HCT116 (cell line): ENCODE data around the gene LELP1. TPM values are rescaled to one million over a fixed set of nuclear protein-coding genes. Genes with fewer than 3 reads are reported as not detected.

ENCODE experiments used
- ATAC-seq: fragments of 200-7000 bp; cut with Tn5 transposase; 2 replicates; pipeline ENCODE4 v1.9.1; 2020; ENCODE audit warnings: mild to moderate bottlenecking, moderate library complexity
- BruUV-seq: library from RNA; stranded (reverse); fragments of 400-500 nt; replicated peaks from 2 replicates; lab custom pipeline; 2021; lab: Mats Ljungman, UMichigan
- CTCF ChIA-PET: fragments of 300-600 bp; sonication (Branson Sonifier 250); formaldehyde crosslinking; loops from one replicate; lab custom pipeline; 2021; ENCODE audit warnings: antibody characterized with exemption; lab: Charles Lee
- POLR2A ChIA-PET: fragments of 300-600, 350-600 bp; sonication (Branson Sonifier 250); formaldehyde crosslinking; loops from one replicate; lab custom pipeline; 2021; ENCODE audit warnings: antibody characterized with exemption; lab: Charles Lee
- RAD21 ChIA-PET, 2 experiments: fragments of 300-600 bp; sonication (Branson Sonifier 250); formaldehyde crosslinking; loops; one replicate each; lab custom pipeline; 2023; ENCODE audit warnings: low total read pairs in 2 of 2; ENCODE audit not compliant: uncharacterized antibody in 2 of 2, unreplicated experiment in 2 of 2, low non-redundant PET in 1 of 2; lab: Charles Lee
- DNase-seq: peaks from one replicate; pipeline ENCODE4 v3.0.0-alpha.2; 2010; ENCODE audit warnings: low read depth, low spot score
- H2AFZ ChIP-seq: fragments of 200-600 bp; shearing (Covaris generic), sonication (generic); 2 replicates; pipeline ENCODE4 v1.6.1; 2017; ENCODE audit warnings: low read depth, mixed run types, mixed read lengths, antibody characterized with exemption, low read length; ENCODE audit not compliant: poor library complexity, severe bottlenecking
- H3K27ac ChIP-seq: 2 replicates; pipeline ENCODE4 v1.5.1; 2012; ENCODE audit warnings: low read depth, low read length
- H3K27me3 ChIP-seq: fragments of 200-600 bp; sonication (generic); 2 replicates; pipeline ENCODE4 v1.6.1; 2016; ENCODE audit warnings: mixed run types, low read length, mixed read lengths; ENCODE audit not compliant: insufficient read depth
- H3K36me3 ChIP-seq, 2 experiments: fragments of 200-500 bp in 1 of 2; fragments of 200-600 bp in 1 of 2; sonication (Bioruptor generic) in 1 of 2; sonication (generic) in 1 of 2; 2 replicates each; pipeline versions ENCODE4 v1.5.1 to v1.6.1; 2014 to 2016; ENCODE audit warnings: low read length in 2 of 2, inconsistent platforms in 1 of 2, mixed read lengths in 1 of 2, mixed run types in 1 of 2; ENCODE audit not compliant: insufficient read depth in 2 of 2, control insufficient read depth in 1 of 2
- H3K4me1 ChIP-seq, 2 experiments: fragments of 200-600 bp in 1 of 2; sonication (generic) in 1 of 2; 2 replicates each; pipeline versions ENCODE4 v1.5.1 to v1.6.1; 2012 to 2017; ENCODE audit warnings: low read length in 2 of 2, inconsistent platforms in 1 of 2, mild to moderate bottlenecking in 1 of 2, mixed read lengths in 1 of 2, mixed run types in 1 of 2, moderate library complexity in 1 of 2; ENCODE audit not compliant: insufficient read depth in 2 of 2, control insufficient read depth in 1 of 2
- H3K4me2 ChIP-seq: fragments of 200-600 bp; sonication (generic); 2 replicates; pipeline ENCODE4 v1.6.1; 2017; ENCODE audit warnings: mixed run types, low read length, mixed read lengths
- H3K4me3 ChIP-seq, 2 experiments: fragments of 200-600 bp in 1 of 2; sonication (generic) in 1 of 2; replicated peaks in 1 of 2; 2 replicates each; pipeline ENCODE4 v1.5.1; 2011 to 2016; ENCODE audit warnings: low read length in 2 of 2, control low read depth in 1 of 2, low read depth in 1 of 2, mild to moderate bottlenecking in 1 of 2, mixed read lengths in 1 of 2, mixed run types in 1 of 2
- H3K79me2 ChIP-seq: fragments of 200-600 bp; sonication (generic); 2 replicates; pipeline ENCODE4 v1.6.1; 2017; ENCODE audit warnings: mild to moderate bottlenecking, mixed run types, low read length, moderate library complexity, mixed read lengths; ENCODE audit not compliant: insufficient read depth
- H3K9ac ChIP-seq: fragments of 200-600 bp; sonication (generic); 2 replicates; pipeline ENCODE4 v1.6.1; 2016; ENCODE audit warnings: low read length, mixed read lengths
- H3K9me2 ChIP-seq: fragments of 200-600 bp; sonication (generic), shearing (Covaris generic); 2 replicates; pipeline ENCODE4 v1.6.1; 2017; ENCODE audit warnings: mixed run types, mild to moderate bottlenecking, moderate library complexity; ENCODE audit not compliant: insufficient read depth
- H3K9me3 ChIP-seq, 2 experiments: fragments of 200-500 bp in 1 of 2; fragments of 200-600 bp in 1 of 2; sonication (Bioruptor generic) in 1 of 2; sonication (generic) in 1 of 2; 2 replicates each; pipeline ENCODE4 v1.6.1; 2014 to 2017; ENCODE audit warnings: low read length in 2 of 2, mixed read lengths in 2 of 2, inconsistent platforms in 1 of 2, low read depth in 1 of 2, mild to moderate bottlenecking in 1 of 2, mixed run types in 1 of 2, moderate library complexity in 1 of 2; ENCODE audit not compliant: control insufficient read depth in 1 of 2, insufficient read depth in 1 of 2
- H4K20me1 ChIP-seq: fragments of 200-600 bp; sonication (generic), shearing (Covaris generic); 2 replicates; pipeline ENCODE4 v1.6.1; 2017; ENCODE audit warnings: mixed run types, mild to moderate bottlenecking, moderate library complexity; ENCODE audit not compliant: insufficient read depth
- ATF3 ChIP-seq: IDR thresholded peaks from 2 replicates; pipeline ENCODE4 v1.6.1; 2012
- CEBPB ChIP-seq: IDR thresholded peaks from 2 replicates; pipeline ENCODE4 v1.6.1; 2012; ENCODE audit warnings: low read depth
- CTCF ChIP-seq, 3 experiments: fragments of 200-600 bp in 1 of 3; sonication (generic) in 1 of 3; IDR thresholded peaks in 2 of 3; conservative IDR thresholded peaks in 1 of 3; 2 replicates each; pipeline ENCODE4 v1.5.1; 2012 to 2017; ENCODE audit warnings: low read depth in 2 of 3, low read length in 2 of 3, antibody characterized with exemption in 1 of 3, borderline replicate concordance in 1 of 3, control low read depth in 1 of 3, mild to moderate bottlenecking in 1 of 3, mixed read lengths in 1 of 3, mixed run types in 1 of 3, moderate library complexity in 1 of 3; ENCODE audit not compliant: insufficient read depth in 1 of 3
- EGR1 ChIP-seq: IDR thresholded peaks from 2 replicates; pipeline ENCODE4 v1.6.1; 2012; ENCODE audit warnings: low read depth
- ELF1 ChIP-seq: IDR thresholded peaks from 2 replicates; pipeline ENCODE4 v1.6.1; 2012; ENCODE audit warnings: low read depth, borderline replicate concordance
- FOSL1 ChIP-seq: IDR thresholded peaks from 2 replicates; pipeline ENCODE4 v1.6.1; 2012; ENCODE audit warnings: low read depth
- MAX ChIP-seq: IDR thresholded peaks from 2 replicates; pipeline ENCODE4 v1.6.1; 2012
- RAD21 ChIP-seq: IDR thresholded peaks from 2 replicates; pipeline ENCODE4 v1.6.1; 2012; ENCODE audit warnings: low read depth, mild to moderate bottlenecking
- REST ChIP-seq: IDR thresholded peaks from 2 replicates; pipeline ENCODE4 v1.6.1; 2012; ENCODE audit warnings: low read depth
- SP1 ChIP-seq: IDR thresholded peaks from 2 replicates; pipeline ENCODE4 v1.6.1; 2012; ENCODE audit warnings: low read depth
- TCF7L2 ChIP-seq: IDR thresholded peaks from 2 replicates; pipeline ENCODE4 v1.7.0; 2011; ENCODE audit warnings: borderline replicate concordance, inconsistent platforms; ENCODE audit not compliant: insufficient read depth, insufficient read length; ENCODE audit errors: extremely low read depth
- ZFX ChIP-seq: fragments of 450-650 bp; IDR thresholded peaks from 2 replicates; pipeline ENCODE4 v1.6.1; 2017
- ZNF274 ChIP-seq: fragments of 200-500 bp; sonication (Bioruptor generic); IDR thresholded peaks from 2 replicates; pipeline ENCODE4 v1.6.1; 2014; ENCODE audit warnings: mild to moderate bottlenecking, low read depth, low read length, inconsistent platforms
- intact Hi-C: fragments of 100-400 bp; cut with micrococcal nuclease; formaldehyde crosslinking; loops from 2 replicates; pipeline ENCODE4 v1.10.0; 2022
- total RNA-seq: library from RNA; stranded (reverse); gene quantifications from one replicate; pipeline ENCODE4 v1.2.1, GENCODE V29; 2021; ENCODE audit not compliant: unreplicated experiment

The LELP1 gene
- total RNA-seq, 1 experiment from 2014 or later = not detected

- Histone ChIP-seq H3K9me3 (no peaks in the 10 kb centered on the region), H3K9me2 (no peaks in the 10 kb centered on the region), H3K79me2 (no peaks in the 10 kb centered on the region), H3K27me3 (peaks cover 82% of the 10 kb centered on the region), H2AFZ (no peak overlapping the region), H3K9ac (no peak overlapping the region), H3K27ac (no peak overlapping the region), H3K4me1 (no peaks in the 10 kb centered on the region)
- POLR2A ChIA-PET = no interaction called here
- intact Hi-C loops = no loop called here
- CTCF ChIA-PET = no interaction called here
- no TSS peak for BruUV-seq
- RAD21 ChIA-PET = no interaction called here
- TF ChIP-seq ATF3 (no peak), RAD21 (no peak), REST (no peak)
- TF ChIP-seq, all 23 proteins: peak for 0
- DNase-seq (no peak), ATAC-seq (no peak)
- no peak overlapping the region for H3K4me3 ChIP-seq
- no peak overlapping the region for H3K4me2 ChIP-seq
- H4K20me1 ChIP-seq = no peaks in the 10 kb centered on the region
- no peaks in the 10 kb centered on the region for H3K36me3 ChIP-seq
Measured at GRCh38 chr1:153202006-153202405, 1.2 kb upstream of the LELP1 start.

- Histone ChIP-seq H2AFZ (no peak overlapping the region), H3K9ac (no peak overlapping the region), H3K27ac (no peak overlapping the region), H3K36me3 (no peaks in the 10 kb centered on the region), H3K27me3 (peaks cover 66% of the 10 kb centered on the region), H3K9me3 (no peaks in the 10 kb centered on the region), H3K79me2 (no peaks in the 10 kb centered on the region), H4K20me1 (no peaks in the 10 kb centered on the region), H3K4me3 (no peak overlapping the region), H3K4me1 (no peaks in the 10 kb centered on the region), H3K4me2 (no peak overlapping the region), H3K9me2 (no peaks in the 10 kb centered on the region)
- ChIA-PET RAD21 (no interaction called here), CTCF (no interaction called here), POLR2A (no interaction called here)
- BruUV-seq = no TSS peak
- ATAC-seq (no peak), DNase-seq (no peak)
- TF ChIP-seq MAX (no peak), SP1 (no peak), ZFX (no peak), EGR1 (no peak), ELF1 (no peak), ZNF274 (no peak), CTCF (IDR thresholded peaks at IDR 0.05 in 2 of 3, conservative IDR thresholded peaks at IDR 0.05 in 1 of 3; ENCODE audit: borderline replicate concordance in 1 of 3, insufficient read depth in 1 of 3, low read depth in 2 of 3, low read length in 2 of 3) (no peak), ATF3 (no peak), FOSL1 (no peak), TCF7L2 (no peak), CEBPB (no peak)
- intact Hi-C loops = no loop called here
Measured at GRCh38 chr1:153206631-153207030, 3.4 kb downstream of the LELP1 start.
